ENCODE results near the gene FTCDNL1.

DNA sequence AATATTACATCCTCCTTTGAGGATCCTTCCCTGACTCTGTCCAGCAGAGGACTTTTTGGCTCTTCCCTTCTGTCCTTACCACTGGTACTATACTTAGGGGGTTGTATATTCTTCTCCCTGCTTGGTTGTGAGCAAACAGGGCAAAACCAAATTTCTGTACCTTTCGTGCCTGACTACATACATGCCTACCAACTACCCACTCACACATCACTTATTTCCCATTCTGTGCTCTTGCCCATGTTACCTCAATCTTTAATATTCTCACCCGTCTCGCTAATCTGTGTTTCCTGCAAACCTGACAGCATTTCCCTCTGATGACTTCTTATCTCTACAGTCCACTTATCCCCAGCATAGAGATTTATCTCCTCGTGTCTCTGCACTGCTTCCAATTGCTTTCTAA, 58.6 kb downstream of the FTCDNL1 start:
- TF ChIP-seq, protein P1, sequence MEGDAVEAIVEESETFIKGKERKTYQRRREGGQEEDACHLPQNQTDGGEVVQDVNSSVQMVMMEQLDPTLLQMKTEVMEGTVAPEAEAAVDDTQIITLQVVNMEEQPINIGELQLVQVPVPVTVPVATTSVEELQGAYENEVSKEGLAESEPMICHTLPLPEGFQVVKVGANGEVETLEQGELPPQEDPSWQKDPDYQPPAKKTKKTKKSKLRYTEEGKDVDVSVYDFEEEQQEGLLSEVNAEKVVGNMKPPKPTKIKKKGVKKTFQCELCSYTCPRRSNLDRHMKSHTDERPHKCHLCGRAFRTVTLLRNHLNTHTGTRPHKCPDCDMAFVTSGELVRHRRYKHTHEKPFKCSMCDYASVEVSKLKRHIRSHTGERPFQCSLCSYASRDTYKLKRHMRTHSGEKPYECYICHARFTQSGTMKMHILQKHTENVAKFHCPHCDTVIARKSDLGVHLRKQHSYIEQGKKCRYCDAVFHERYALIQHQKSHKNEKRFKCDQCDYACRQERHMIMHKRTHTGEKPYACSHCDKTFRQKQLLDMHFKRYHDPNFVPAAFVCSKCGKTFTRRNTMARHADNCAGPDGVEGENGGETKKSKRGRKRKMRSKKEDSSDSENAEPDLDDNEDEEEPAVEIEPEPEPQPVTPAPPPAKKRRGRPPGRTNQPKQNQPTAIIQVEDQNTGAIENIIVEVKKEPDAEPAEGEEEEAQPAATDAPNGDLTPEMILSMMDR (IDR thresholded peaks at IDR 0.05), result no peak
- TF ChIP-seq ZFX (IDR thresholded peaks at IDR 0.05; ENCODE audit: borderline replicate concordance), result no peak

All from 22Rv1 (cell line).